Spleen (tissue), 11 donors: ENCODE results near the gene CNOT11. TPM values are rescaled to one million over a fixed set of nuclear protein-coding genes. Genes with fewer than 3 reads are reported as not detected.
"Not testable (repeated sequence)": the region's sequence is repeated elsewhere in the genome, so short reads cannot be mapped to it uniquely, and the experiment has no call there.

Experiments used
- DNase-seq: peaks from one replicate; pipeline ENCODE4 v3.0.0-alpha.2; 2020
- H3K27ac ChIP-seq, 8 donors: fragments of 200-600 bp; sonication (generic) in 7 of 8; 1 replicate in 4 of 8; 2 replicates in 4 of 8; pipeline versions ENCODE4 v1.5.0 to v1.8.0; 2016 to 2021; ENCODE audit warnings: inconsistent platforms in 4 of 8, mild to moderate bottlenecking in 4 of 8, moderate library complexity in 1 of 8
- H3K27me3 ChIP-seq, 7 donors: fragments of 200-600 bp; sonication (generic) in 6 of 7; replicated peaks in 1 of 7; 1 replicate in 4 of 7; 2 replicates in 3 of 7; pipeline versions ENCODE4 v1.5.0 to v1.8.0; 2016 to 2021; ENCODE audit warnings: inconsistent platforms in 3 of 7, mild to moderate bottlenecking in 1 of 7
- H3K36me3 ChIP-seq, 6 donors: fragments of 200-600 bp; sonication (generic) in 5 of 6; 1 replicate in 4 of 6; 2 replicates in 2 of 6; pipeline versions ENCODE4 v1.5.0 to v1.8.0; 2016 to 2021; ENCODE audit warnings: inconsistent platforms in 2 of 6
- H3K4me1 ChIP-seq, 6 donors: fragments of 200-600 bp; sonication (generic) in 5 of 6; 1 replicate in 3 of 6; 2 replicates in 3 of 6; pipeline versions ENCODE4 v1.5.0 to v1.8.0; 2016 to 2021; ENCODE audit warnings: inconsistent platforms in 3 of 6
- H3K4me3 ChIP-seq, 8 donors: fragments of 200-600 bp; sonication (generic) in 7 of 8; 1 replicate in 4 of 8; 2 replicates in 4 of 8; pipeline versions ENCODE4 v1.5.0 to v1.8.0; 2016 to 2021; ENCODE audit warnings: inconsistent platforms in 4 of 8, mild to moderate bottlenecking in 4 of 8, moderate library complexity in 2 of 8
- H3K9me3 ChIP-seq, 8 donors: fragments of 200-600 bp; sonication (generic) in 7 of 8; 1 replicate in 4 of 8; 2 replicates in 4 of 8; pipeline versions ENCODE4 v1.5.0 to v1.8.0; 2016 to 2021; ENCODE audit warnings: inconsistent platforms in 4 of 8
- POLR2A ChIP-seq, 3 donors: fragments of 450-650 bp; IDR thresholded peaks; one replicate each; pipeline ENCODE4 v1.5.1; 2017; ENCODE audit warnings: antibody characterized with exemption in 3 of 3, mild to moderate bottlenecking in 1 of 3
- POLR2AphosphoS5 ChIP-seq, 3 donors: sonication (generic); formaldehyde crosslinking; IDR thresholded peaks; one replicate each; pipeline ENCODE4 v1.5.1; 2017; ENCODE audit warnings: antibody characterized with exemption in 3 of 3
- WGBS, 5 donors: extraction: QIAGEN DNeasy Blood & Tissue Kit in 3 of 5; methylation state at CpG; one replicate each; pipeline versions ENCODE4 v1.1.5 to v1.1.7; 2013 to 2018; 5-methylcytosine and 5-hydroxymethylcytosine counted together
- intact Hi-C: fragments of 100-400 bp; cut with DNase I; formaldehyde crosslinking; loops from one replicate; pipeline ENCODE4 v1.15.0; 2023; ENCODE audit warnings: low total_unique reads
- polyA plus RNA-seq, 3 donors: library from polyadenylated mRNA; stranded (reverse); fragments of 200-250 nt; gene quantifications; one replicate each; pipeline ENCODE4 v1.2.1, GENCODE V29; 2013
- total RNA-seq, 7 donors: library from RNA; depleted of rRNA in 3 of 7; stranded (reverse); fragments of >200 nt in 3 of 7; fragmentation: NEBNext Ultra II Directional in 4 of 7; extraction: Animal tissue kit (Norgen Biotek cat#: 25700) in 4 of 7; gene quantifications; one replicate each; pipeline versions ENCODE4 v1.1.0 to v1.2.1, GENCODE V29; 2016 to 2021
- TF ChIP-seq, protein P1 (sequence below), 11 experiments: fragments of 200-600 bp in 7 of 11; fragments of 450-650 bp in 4 of 11; sonication (generic) in 4 of 11; IDR thresholded peaks in 8 of 11; conservative IDR thresholded peaks in 3 of 11; 1 replicate in 7 of 11; 2 replicates in 4 of 11; pipeline versions ENCODE4 v1.4.0 to v1.8.0; 2016 to 2021; ENCODE audit warnings: antibody characterized with exemption in 11 of 11, inconsistent platforms in 4 of 11, mild to moderate bottlenecking in 1 of 11
- donor health status: healthy with polysubstance abuse.
- donor health status: DM: no; HTN: no; CAD: no; lungs with moderate emphysema.
- donor health status: DM: no; HTN: no; CAD: no.
- donor health status: Bipolar disorder and iron deficiency.
- donor health status: healthy.
- donor health status: DM: no; HTN: no; CAD: no.
- donor health status: DM: yes; HTN: yes; CAD: no.

CNOT11 gene
- total and polyA plus RNA-seq, 10 donors, result 17.9 to 36.4 (median 33.1) TPM

DNA sequence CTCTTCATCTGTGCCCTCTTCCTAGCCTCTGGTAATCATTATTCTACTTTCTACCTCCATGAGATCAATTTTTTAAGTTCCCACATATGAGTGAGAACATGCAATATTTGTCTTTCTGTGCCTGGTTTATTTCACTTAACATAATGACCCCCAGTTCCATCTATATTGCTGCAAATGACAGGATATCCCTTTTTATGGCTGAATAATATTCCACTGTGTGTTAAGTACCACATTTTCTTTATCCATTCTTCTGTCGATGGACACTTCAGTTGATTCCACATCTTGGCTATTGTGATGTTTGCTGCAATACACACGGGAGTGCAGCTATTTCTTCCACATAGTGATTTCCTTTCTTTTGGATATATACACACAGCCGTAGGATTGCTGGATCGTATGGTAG lies 43.9 kb upstream of the CNOT11 start:
- peaks cover 0 to 25% (median 20%) of the 10 kb centered on the region in 6 donors for H3K4me1 ChIP-seq
- DNase-seq, result no peak
- intact Hi-C loops, result loop anchor here (10.0 kb wide), 1 partner anchor 194 kb away; no protein-coding TSS in a partner anchor
- whole genome bisulfite sequencing, 5 donors, result 69 to 79% (median 72%) methylated on average over 4 of the region's 4 CpGs
- peaks cover 0 to 22% (median 17%) of the 10 kb centered on the region in 8 donors for H3K9me3 ChIP-seq
- TF ChIP-seq, protein P1, sequence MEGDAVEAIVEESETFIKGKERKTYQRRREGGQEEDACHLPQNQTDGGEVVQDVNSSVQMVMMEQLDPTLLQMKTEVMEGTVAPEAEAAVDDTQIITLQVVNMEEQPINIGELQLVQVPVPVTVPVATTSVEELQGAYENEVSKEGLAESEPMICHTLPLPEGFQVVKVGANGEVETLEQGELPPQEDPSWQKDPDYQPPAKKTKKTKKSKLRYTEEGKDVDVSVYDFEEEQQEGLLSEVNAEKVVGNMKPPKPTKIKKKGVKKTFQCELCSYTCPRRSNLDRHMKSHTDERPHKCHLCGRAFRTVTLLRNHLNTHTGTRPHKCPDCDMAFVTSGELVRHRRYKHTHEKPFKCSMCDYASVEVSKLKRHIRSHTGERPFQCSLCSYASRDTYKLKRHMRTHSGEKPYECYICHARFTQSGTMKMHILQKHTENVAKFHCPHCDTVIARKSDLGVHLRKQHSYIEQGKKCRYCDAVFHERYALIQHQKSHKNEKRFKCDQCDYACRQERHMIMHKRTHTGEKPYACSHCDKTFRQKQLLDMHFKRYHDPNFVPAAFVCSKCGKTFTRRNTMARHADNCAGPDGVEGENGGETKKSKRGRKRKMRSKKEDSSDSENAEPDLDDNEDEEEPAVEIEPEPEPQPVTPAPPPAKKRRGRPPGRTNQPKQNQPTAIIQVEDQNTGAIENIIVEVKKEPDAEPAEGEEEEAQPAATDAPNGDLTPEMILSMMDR (IDR thresholded peaks at IDR 0.05 in 8 of 11, conservative IDR thresholded peaks at IDR 0.05 in 3 of 11), result no peak
- no peak for TF ChIP-seq POLR2AphosphoS5 (IDR thresholded peaks at IDR 0.05)
- no peak for TF ChIP-seq POLR2A (IDR thresholded peaks at IDR 0.05)
- H3K27ac ChIP-seq, result no peak overlapping the region
- H3K4me3 ChIP-seq, result no peak overlapping the region
- no peaks in the 10 kb centered on the region for H3K36me3 ChIP-seq
- no peaks in the 10 kb centered on the region for H3K27me3 ChIP-seq

DNA sequence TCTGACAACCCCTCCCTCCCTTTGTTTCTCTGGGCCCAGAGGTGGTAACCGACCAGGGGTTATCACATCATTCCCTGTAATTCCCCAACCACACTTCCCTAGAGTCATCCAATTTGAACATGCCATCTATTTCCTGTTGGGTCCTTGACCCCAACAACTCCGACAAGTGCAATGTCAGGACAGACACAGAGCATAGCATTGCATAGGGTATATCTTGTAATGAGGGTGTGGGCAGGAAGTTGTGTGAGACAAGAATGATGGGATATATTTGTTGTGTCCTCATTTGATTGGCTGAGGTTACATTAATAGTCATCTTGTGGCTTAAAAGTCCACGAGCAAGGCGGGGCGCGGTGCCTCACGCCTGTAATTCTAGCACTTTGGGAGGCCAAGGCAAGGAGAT lies 33.4 kb upstream of the CNOT11 start:
- 53 to 75% (median 72%) methylated on average over 7 of the region's 7 CpGs for WGBS, 5 donors
- Histone ChIP-seq H3K27ac (peak overlapping the region in 4 of 8 donors; percentile 21 to 52 (median 34)), H3K9me3 (no peaks in the 10 kb centered on the region), H3K4me1 (peaks cover 0 to 12% (median 9%) of the 10 kb centered on the region in 6 donors), H3K27me3 (peaks cover 0 to 35% (median 0%) of the 10 kb centered on the region in 7 donors), H3K36me3 (no peaks in the 10 kb centered on the region), H3K4me3 (no peak overlapping the region)
- intact Hi-C loops, result no loop called here
- peak in 1 of 3 donors; percentile 50 for TF ChIP-seq POLR2AphosphoS5 (IDR thresholded peaks at IDR 0.05)
- TF ChIP-seq, protein P1 (IDR thresholded peaks at IDR 0.05 in 8 of 11, conservative IDR thresholded peaks at IDR 0.05 in 3 of 11), result no peak
- TF ChIP-seq POLR2A (IDR thresholded peaks at IDR 0.05), result no peak
- no peak for DNase-seq

DNA sequence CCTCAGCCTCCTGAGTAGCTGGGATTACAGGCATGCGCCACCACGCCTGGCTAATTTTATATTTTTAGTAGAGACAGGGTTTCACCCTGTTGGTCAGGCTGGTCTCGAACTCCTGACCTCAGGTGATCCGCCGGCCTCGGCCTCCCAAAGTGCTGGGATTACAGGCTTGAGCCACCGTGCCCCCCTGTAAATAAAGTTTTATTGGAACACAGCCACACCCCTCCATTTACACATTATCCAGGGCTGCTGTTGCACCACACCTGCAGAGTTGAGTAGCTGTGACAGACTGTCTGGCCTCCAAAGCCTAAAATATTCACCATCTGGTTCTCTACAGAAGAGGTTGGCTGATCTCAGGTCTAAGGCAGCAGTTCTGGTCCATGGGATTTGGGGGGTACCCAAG lies 32.6 kb upstream of the CNOT11 start:
- DNase-seq, H3K9me3 ChIP-seq, intact Hi-C loops, H3K36me3 ChIP-seq, H3K4me3 ChIP-seq: not testable (repeated sequence)
- WGBS, 5 donors, result 93 to 99% (median 96%) methylated on average over 7 of the region's 7 CpGs
- Histone ChIP-seq H3K27me3 (peaks cover 0 to 35% (median 0%) of the 10 kb centered on the region in 7 donors), H3K4me1 (peaks cover 0 to 17% (median 13%) of the 10 kb centered on the region in 6 donors), H3K27ac (peak overlapping the region in 2 of 8 donors; percentile 47 to 52)

DNA sequence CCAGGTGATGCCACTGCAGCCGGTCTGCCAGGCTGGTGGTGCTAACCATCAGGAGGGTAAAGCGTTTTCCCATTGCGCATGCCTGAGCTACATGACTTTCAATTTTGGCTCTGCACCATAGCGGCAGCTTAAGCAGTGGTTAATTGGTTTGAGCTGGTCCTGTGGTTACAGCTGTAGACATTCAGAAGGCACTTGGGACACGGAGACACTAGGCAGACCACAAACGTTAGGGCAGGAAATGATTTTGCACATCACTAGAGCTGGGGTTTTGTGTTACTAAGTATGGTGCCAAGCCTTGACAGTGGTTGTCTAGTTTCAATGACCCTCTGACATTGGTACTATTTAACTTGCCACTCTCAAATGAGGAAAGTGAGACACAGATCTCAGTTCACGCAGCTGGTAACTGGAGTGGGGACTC lies 28.9 kb upstream of the CNOT11 start:
- Histone ChIP-seq H3K36me3 (no peaks in the 10 kb centered on the region), H3K27ac (peak overlapping the region in 3 of 8 donors; percentile 46 to 59 (median 47)), H3K9me3 (no peaks in the 10 kb centered on the region), H3K4me1 (peaks cover 0 to 20% (median 13%) of the 10 kb centered on the region in 6 donors), H3K27me3 (peaks cover 0 to 41% (median 0%) of the 10 kb centered on the region in 7 donors), H3K4me3 (peak overlapping the region in 1 of 8 donors; percentile 6)
- no peak for DNase-seq
- 8 to 39% (median 23%) methylated on average over 7 of the region's 7 CpGs for WGBS, 5 donors
- intact Hi-C loops, result no loop called here
- no peak for TF ChIP-seq POLR2A (IDR thresholded peaks at IDR 0.05)
- TF ChIP-seq, protein P1 (IDR thresholded peaks at IDR 0.05 in 8 of 11, conservative IDR thresholded peaks at IDR 0.05 in 3 of 11), result no peak
- peak in 1 of 3 donors; percentile 56 for TF ChIP-seq POLR2AphosphoS5 (IDR thresholded peaks at IDR 0.05)
